GM19438 (cell line): ENCODE results near the gene SRSF12.
A peak's percentile ranks its signal among the peaks of the same experiment; 100 is the strongest.
"Not testable (repeated sequence)": the region's sequence is repeated elsewhere in the genome, so short reads cannot be mapped to it uniquely, and the experiment has no call there.

ENCODE experiments used
- ATAC-seq: cut with Tn5 transposase; IDR thresholded peaks from one replicate; pipeline ENCODE4 v1.9.1; 2021; ENCODE audit warnings: low read depth; ENCODE audit not compliant: unreplicated experiment

SRSF12 gene

GRCh38 chr6:89131599-89131998 lies 13.7 kb upstream of the SRSF12 start:
- ATAC-seq: no peak

GRCh38 chr6:89128256-89128671 lies 10.4 kb upstream of the SRSF12 start:
- not testable (repeated sequence) for ATAC-seq

GRCh38 chr6:89122625-89123024 lies 4.8 kb upstream of the SRSF12 start:
- ATAC-seq: peak; percentile 58

GRCh38 chr6:89121934-89122333 lies 4.1 kb upstream of the SRSF12 start:
- ATAC-seq: no peak

- no peak for ATAC-seq
Measured at GRCh38 chr6:89120371-89120770, 2.5 kb upstream of the SRSF12 start.

- ATAC-seq: no peak
Measured at GRCh38 chr6:89118931-89119330, 1.1 kb upstream of the SRSF12 start.

DNA sequence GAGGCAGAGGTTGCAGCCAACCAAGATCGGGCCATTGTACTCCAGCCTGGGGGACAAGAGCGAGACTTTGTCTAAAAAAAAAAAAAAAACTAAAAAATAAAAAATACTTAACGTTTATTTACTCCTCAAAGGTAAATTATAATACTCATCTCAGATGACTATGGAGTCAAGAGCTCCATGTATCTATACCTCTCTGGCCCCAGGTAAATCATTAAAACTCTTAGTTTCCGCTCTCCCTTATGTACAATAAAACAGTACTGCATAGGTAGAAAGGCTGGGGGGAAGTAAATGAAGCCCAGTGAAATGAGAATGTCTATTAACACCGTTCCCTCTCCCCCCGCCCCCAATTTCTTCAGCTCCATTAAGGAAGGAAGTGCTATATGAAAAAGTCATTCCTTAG lies 1.2 kb downstream of the SRSF12 start:
- no peak for ATAC-seq

- ATAC-seq: no peak
Measured at GRCh38 chr6:89111933-89112332, 5.9 kb downstream of the SRSF12 start.

DNA sequence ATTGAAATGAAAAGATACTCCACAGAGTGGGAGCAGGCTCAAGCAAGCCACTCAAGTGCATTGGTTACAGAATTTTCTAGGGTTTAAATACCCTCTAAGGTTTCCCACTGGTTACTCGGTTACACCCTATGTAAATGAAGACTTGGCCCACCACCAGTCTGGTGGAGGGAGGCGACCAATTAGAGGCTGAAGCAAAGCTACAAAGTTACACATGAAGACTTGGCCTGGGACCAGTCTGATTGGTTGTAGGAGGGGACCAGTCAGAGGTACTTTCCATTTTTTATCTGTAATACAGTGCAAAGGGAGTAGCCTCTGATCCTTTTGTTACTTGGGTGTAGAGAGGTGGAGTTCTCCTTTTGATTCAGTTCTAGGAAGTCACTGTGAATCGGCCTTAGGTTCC lies 7.6 kb downstream of the SRSF12 start:
- ATAC-seq: no peak

DNA sequence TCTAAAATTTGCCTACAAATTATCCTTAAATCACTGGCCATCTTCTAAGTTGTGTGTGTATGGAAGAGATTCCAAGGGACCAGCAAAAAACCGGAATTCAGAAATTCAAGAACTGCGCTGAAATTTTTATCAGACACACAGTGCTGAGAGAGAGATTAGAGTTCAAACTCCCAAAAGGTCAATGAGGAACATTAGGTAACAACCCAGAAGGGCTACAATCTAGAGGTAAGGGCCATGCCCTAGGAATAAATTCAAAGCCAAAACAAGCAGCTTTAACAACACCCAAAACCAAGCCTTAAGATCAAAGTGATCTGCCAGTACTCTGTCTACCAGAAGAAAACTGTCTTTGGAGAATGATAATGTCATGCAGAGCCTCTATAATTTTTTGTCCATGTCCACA lies 17.8 kb downstream of the SRSF12 start:
- no peak for ATAC-seq

- ATAC-seq: no peak
Measured at GRCh38 chr6:89098461-89098860, 19.4 kb downstream of the SRSF12 start.

DNA sequence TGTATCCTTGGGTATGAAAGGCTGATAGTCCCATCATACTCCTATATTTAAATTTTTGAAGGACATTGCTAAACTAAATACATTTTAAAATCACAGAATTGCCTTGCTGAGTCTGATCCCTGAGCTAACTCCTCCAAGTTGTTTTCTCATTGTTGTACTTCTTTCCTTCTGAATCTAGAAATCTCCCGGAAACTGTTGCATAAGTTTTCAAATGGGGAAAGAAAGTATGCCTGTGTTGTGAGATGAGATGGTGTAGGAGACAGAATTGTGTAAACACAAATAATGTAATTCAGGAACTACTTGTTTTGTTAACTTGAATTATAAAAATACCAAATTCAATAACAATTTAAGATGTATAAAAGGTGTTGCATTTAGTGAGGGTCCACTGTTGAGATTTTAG lies 30.0 kb downstream of the SRSF12 start:
- no peak for ATAC-seq

- no peak for ATAC-seq
Measured at GRCh38 chr6:89085409-89086205, 32.3 kb downstream of the SRSF12 start.

DNA sequence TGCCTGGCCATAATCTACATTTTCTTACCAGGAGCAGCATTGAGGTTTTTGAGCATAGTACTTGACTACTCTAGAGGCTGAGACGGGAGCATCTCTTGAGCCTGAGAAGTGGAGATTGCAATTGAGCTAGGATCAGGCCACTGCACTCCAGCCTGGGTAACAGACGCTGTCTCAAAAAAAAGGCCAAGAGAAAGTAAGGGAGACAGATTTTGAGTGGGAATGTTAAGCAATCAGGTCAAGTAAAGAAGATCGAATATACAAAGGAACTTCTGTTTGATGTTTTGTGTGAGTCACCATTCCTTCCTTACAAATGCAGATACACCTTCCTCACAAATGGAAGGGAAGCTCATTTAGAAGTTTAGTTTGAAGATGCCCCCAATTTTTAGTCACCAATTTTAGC lies 32.9 kb downstream of the SRSF12 start:
- ATAC-seq: no peak

DNA sequence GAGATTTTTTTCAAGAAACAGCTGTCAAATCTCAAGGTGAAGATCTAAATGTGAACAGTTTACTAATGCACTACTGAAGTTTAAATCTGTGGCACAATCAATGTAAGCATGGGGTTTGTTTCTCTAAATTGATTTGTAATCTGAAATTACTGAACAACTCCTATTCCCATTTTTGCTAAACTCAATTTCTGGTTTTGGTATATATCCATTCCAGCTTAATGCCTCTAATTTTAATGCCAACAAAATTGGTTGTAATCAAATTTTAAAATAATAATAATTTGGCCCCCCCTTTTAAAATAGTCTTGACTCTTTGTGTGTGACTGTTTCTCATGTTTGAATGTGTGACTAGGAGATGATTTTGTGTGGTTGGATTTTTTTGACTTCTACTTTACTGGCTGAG lies 33.3 kb downstream of the SRSF12 start:
- ATAC-seq: no peak

DNA sequence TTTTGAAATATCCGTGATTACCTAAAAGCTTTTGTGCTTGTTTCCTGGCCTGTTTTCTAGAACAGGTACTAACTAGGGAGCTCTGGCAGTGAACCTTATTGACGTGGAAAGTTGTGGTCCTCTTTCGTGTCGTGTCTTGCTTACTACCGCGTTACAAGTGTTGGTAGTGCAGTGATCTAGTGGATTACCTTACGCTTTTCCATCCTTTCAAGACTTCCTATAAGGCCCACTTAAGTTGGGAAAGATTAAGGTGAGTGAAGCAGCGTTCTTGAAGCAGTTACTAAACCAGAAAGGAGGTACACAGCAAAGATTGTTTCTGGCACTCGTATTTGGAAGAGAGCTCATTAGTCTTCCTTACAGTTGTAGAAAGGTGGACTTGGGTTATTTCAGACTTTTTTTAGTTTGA lies 35.4 kb downstream of the SRSF12 start:
- no peak for ATAC-seq

DNA sequence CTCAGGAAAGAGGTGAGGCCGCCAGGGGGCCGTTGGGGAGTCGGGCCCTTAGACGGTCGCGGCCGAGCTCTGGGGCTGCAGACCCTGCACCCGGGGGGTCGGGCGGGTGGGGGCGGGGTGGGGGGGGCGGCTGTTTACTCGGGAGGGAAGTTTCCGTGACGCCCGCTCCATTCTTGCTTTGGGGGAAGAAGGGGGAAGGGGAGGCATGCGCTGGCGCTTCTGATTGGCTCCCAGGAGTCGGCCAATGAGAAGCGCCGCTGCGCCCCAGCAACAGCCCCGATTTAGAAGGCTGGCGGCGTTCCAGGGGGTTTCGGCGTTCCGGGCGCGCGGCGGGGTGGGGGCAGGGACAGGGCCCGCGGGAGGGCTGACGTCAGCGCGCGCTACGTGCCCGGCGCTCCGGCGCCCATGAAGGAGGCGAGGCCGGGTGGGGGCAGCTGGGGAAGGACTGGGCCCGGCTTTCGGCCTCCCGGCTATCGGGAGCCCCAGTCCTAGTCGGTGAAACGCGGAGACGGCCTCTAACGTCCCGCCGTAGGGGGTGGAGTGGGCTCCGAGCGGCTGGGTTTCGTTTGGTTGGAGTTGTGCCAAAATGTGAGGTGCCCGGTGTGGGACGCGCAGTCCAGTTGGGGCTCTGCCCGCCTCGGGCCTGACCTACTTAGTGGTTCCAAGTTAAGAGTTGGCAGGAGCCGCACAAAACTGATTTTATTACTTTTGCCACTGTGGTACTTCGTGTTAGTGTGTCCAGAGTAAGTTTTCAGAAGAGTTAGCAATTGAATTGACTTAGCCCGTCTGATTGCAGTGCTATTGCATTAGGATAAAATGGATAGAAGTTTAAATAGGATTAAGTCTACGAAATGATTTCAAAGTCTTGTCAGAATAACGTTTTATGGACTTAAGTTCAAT lies 36.2 kb downstream of the SRSF12 start:
- peak; percentile 49 for ATAC-seq

DNA sequence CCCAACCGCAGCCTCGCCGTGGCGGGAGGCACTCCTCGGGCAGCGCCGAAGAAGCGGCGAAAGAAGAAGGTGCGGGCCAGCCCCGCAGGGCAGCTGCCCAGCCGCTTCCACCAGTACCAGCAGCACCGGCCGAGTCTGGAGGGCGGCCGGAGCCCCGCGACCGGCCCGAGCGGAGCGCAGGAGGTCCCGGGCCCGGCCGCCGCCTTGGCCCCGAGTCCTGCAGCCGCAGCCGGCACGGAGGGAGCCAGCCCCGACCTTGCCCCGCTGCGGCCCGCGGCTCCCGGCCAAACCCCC lies 36.8 kb downstream of the SRSF12 start:
- ATAC-seq: peak; percentile 12

GRCh38 chr6:89080281-89081128 lies 37.4 kb downstream of the SRSF12 start, which contains the start of gene PNRC1:
Gene PNRC1 (plus strand): TSS chr6:89080751. CDS start chr6:89080895, 144 bp downstream.
- ATAC-seq: peak; percentile 76

- ATAC-seq: no peak
Measured at GRCh38 chr6:89079511-89080234, 38.2 kb downstream of the SRSF12 start.
